Measurements from ENCODE around the gene GPR27. TPM values are rescaled to one million over a fixed set of nuclear protein-coding genes. Genes with fewer than 3 reads are reported as not detected.

GPR27 gene
- total and polyA plus RNA-seq, 2 of the 8 experiments (the other 6 are each of a cell fraction or from before 2014, with no cell fraction given), result 11.3 to 12.5 TPM

DNA sequence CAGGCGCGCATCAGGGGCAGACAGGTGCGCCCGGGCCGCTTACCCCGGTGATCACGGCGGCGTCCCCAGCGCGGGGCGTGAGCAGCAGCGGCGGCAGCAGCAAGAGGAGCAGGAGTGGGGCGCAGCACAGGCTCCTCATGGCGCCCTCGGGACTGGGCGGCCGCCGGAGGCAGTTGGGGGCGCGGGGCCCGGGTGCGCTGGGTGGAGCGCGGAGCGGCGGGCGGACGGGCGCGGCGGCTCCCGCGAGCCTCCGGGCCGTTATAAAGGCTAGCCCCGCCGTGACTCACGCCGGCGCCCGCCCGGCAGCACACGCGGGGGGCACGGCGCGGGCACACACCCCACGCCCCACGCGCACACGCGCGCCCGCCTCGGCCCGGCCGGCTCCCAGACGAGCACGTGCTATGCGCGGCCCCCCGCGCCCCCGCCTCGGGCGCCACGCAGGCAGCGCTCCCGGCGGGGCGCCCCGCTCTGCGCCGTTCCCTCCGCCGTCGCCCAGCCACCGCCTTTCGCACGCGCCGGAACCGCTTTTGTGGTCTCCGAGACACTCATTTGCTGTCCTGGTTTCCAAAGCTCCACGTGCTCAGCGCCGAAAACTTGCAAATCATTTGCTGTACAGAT is 31.4 kb downstream of the GPR27 start, which contains the start of gene PROK2 (continued):
- no peak for TF ChIP-seq SAP30 (IDR thresholded peaks at IDR 0.05; ENCODE audit: insufficient read depth, insufficient replicate concordance, low read length)
- TF ChIP-seq, protein P1, sequence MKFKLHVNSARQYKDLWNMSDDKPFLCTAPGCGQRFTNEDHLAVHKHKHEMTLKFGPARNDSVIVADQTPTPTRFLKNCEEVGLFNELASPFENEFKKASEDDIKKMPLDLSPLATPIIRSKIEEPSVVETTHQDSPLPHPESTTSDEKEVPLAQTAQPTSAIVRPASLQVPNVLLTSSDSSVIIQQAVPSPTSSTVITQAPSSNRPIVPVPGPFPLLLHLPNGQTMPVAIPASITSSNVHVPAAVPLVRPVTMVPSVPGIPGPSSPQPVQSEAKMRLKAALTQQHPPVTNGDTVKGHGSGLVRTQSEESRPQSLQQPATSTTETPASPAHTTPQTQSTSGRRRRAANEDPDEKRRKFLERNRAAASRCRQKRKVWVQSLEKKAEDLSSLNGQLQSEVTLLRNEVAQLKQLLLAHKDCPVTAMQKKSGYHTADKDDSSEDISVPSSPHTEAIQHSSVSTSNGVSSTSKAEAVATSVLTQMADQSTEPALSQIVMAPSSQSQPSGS (IDR thresholded peaks at IDR 0.05; ENCODE audit: low read length), result no peak
- TF ChIP-seq SP2 (IDR thresholded peaks at IDR 0.05; ENCODE audit: low read length), result no peak
- TF ChIP-seq GTF2F1 (IDR thresholded peaks at IDR 0.05; ENCODE audit: borderline replicate concordance, low read depth, low read length), result no peak
- TF ChIP-seq RNF2 (IDR thresholded peaks at IDR 0.05; ENCODE audit: borderline replicate concordance, low read depth, low read length, missing control alignments, poor library complexity, severe bottlenecking), result peak; percentile 38
- TF ChIP-seq SUZ12 (IDR thresholded peaks at IDR 0.05; ENCODE audit: low read length), result peak; percentile 76
- TF ChIP-seq CEBPB (IDR thresholded peaks at IDR 0.05; ENCODE audit: low read depth, low read length), result no peak
- no peak for TF ChIP-seq TAF7 (optimal IDR thresholded peaks at IDR 0.05; ENCODE audit: borderline replicate concordance, low read depth, low read length)
- TF ChIP-seq SP4 (IDR thresholded peaks at IDR 0.05; ENCODE audit: low read length), result no peak
- TF ChIP-seq, protein P2, sequence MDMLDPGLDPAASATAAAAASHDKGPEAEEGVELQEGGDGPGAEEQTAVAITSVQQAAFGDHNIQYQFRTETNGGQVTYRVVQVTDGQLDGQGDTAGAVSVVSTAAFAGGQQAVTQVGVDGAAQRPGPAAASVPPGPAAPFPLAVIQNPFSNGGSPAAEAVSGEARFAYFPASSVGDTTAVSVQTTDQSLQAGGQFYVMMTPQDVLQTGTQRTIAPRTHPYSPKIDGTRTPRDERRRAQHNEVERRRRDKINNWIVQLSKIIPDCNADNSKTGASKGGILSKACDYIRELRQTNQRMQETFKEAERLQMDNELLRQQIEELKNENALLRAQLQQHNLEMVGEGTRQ (IDR thresholded peaks at IDR 0.05; ENCODE audit: low read length), result no peak
- TF ChIP-seq NRF1 (IDR thresholded peaks at IDR 0.05; ENCODE audit: low read depth, low read length), result no peak
- TF ChIP-seq RFX5 (IDR thresholded peaks at IDR 0.05; ENCODE audit: borderline replicate concordance, low read depth, low read length), result no peak
- no peak for TF ChIP-seq JUND (IDR thresholded peaks at IDR 0.05; ENCODE audit: low read length)
- no peak for TF ChIP-seq ZNF274 (IDR thresholded peaks at IDR 0.05; ENCODE audit: borderline replicate concordance, extremely low read depth, low read length)

Measured in H1 (cell line).